WTC11 (cell line): ENCODE data around the gene PKHD1. TPM values are rescaled to one million over a fixed set of nuclear protein-coding genes. Genes with fewer than 3 reads are reported as not detected.

Experiments used
- ATAC-seq: fragments of 200-7000 bp; cut with Tn5 transposase; 2 replicates; pipeline ENCODE4 v1.10.0; 2021; ENCODE audit warnings: mild to moderate bottlenecking, moderate library complexity
- CTCF ChIA-PET: fragments of 300-600 bp; sonication (Branson Sonifier 250); formaldehyde crosslinking; loops from one replicate; lab custom pipeline; 2021; ENCODE audit warnings: antibody characterized with exemption; lab: Charles Lee
- POLR2A ChIA-PET: fragments of 350-600 bp; sonication (Branson Sonifier 250); formaldehyde crosslinking; loops from one replicate; lab custom pipeline; 2021; ENCODE audit warnings: antibody characterized with exemption; lab: Charles Lee
- DNase-seq: peaks from one replicate; pipeline ENCODE4 v3.0.0; 2021; ENCODE audit warnings: low spot score
- H3K27ac Mint-ChIP-seq: 2 replicates; pipeline ENCODE4 v1.8.0; 2021; ENCODE audit warnings: mixed read lengths
- H3K27me3 Mint-ChIP-seq: 2 replicates; pipeline ENCODE4 v1.8.0; 2021; ENCODE audit warnings: low read depth, mild to moderate bottlenecking, moderate library complexity, mixed read lengths
- H3K36me3 Mint-ChIP-seq: 2 replicates; pipeline ENCODE4 v1.8.0; 2021; ENCODE audit warnings: mixed read lengths
- H3K4me1 Mint-ChIP-seq: 2 replicates; pipeline ENCODE4 v1.8.0; 2022; ENCODE audit warnings: mixed read lengths
- H3K4me3 Mint-ChIP-seq: 2 replicates; pipeline ENCODE4 v1.8.0; 2021; ENCODE audit warnings: mild to moderate bottlenecking, moderate library complexity, mixed read lengths
- H3K9me3 Mint-ChIP-seq: 2 replicates; pipeline ENCODE4 v1.8.0; 2021; ENCODE audit warnings: mixed read lengths
- ATF2 ChIP-seq: sonication (generic); formaldehyde crosslinking; IDR thresholded peaks from 2 replicates; pipeline ENCODE4 v1.8.1; 2022; ENCODE audit warnings: low read depth, missing genetic modification reagents, borderline replicate concordance
- ATF3 ChIP-seq: sonication (generic); formaldehyde crosslinking; conservative IDR thresholded peaks from 2 replicates; pipeline ENCODE4 v1.8.1; 2022; ENCODE audit warnings: mild to moderate bottlenecking, missing genetic modification reagents
- E2F5 ChIP-seq: sonication (generic); formaldehyde crosslinking; IDR thresholded peaks from 2 replicates; pipeline ENCODE4 v1.8.1; 2022; ENCODE audit warnings: mild to moderate bottlenecking, moderate library complexity, missing genetic modification reagents
- ERG ChIP-seq: fragments of 250-450 bp; sonication (Bioruptor Pico); IDR thresholded peaks from 2 replicates; pipeline ENCODE4 v1.8.0; 2021; ENCODE audit warnings: mild to moderate bottlenecking
- ETV6 ChIP-seq: sonication (generic); formaldehyde crosslinking; IDR thresholded peaks from 2 replicates; pipeline ENCODE4 v1.8.1; 2022; ENCODE audit warnings: mild to moderate bottlenecking, missing genetic modification reagents
- PRDM15 ChIP-seq: sonication (generic); formaldehyde crosslinking; IDR thresholded peaks from 2 replicates; pipeline ENCODE4 v1.8.0; 2022; ENCODE audit warnings: missing genetic modification reagents
- SMAD3 ChIP-seq: sonication (generic); formaldehyde crosslinking; IDR thresholded peaks from 2 replicates; pipeline ENCODE4 v1.8.0; 2022; ENCODE audit warnings: missing genetic modification reagents, mild to moderate bottlenecking, borderline replicate concordance
- USF2 ChIP-seq: sonication (generic); formaldehyde crosslinking; IDR thresholded peaks from 2 replicates; pipeline ENCODE4 v1.8.1; 2023; ENCODE audit warnings: mild to moderate bottlenecking, missing genetic modification reagents, moderate library complexity
- ZBTB43 ChIP-seq: sonication (generic); formaldehyde crosslinking; IDR thresholded peaks from 2 replicates; pipeline ENCODE4 v1.8.1; 2023; ENCODE audit warnings: mild to moderate bottlenecking, missing genetic modification reagents
- ZNF138 ChIP-seq: sonication (generic); formaldehyde crosslinking; conservative IDR thresholded peaks from 2 replicates; pipeline ENCODE4 v1.8.1; 2022; ENCODE audit warnings: mild to moderate bottlenecking, moderate library complexity, missing genetic modification reagents
- ZNF512 ChIP-seq: sonication (generic); formaldehyde crosslinking; IDR thresholded peaks from 2 replicates; pipeline ENCODE4 v1.8.1; 2022; ENCODE audit warnings: missing genetic modification reagents, borderline replicate concordance
- total RNA-seq: library from RNA; stranded (reverse); gene quantifications from 3 replicates; pipeline ENCODE4 v1.2.3, GENCODE V29; 2021
- TF ChIP-seq, protein P1 (sequence below): sonication (generic); formaldehyde crosslinking; IDR thresholded peaks from 2 replicates; pipeline ENCODE4 v1.8.1; 2022; ENCODE audit warnings: mild to moderate bottlenecking, missing genetic modification reagents, moderate library complexity, borderline replicate concordance
- TF ChIP-seq, protein P2 (sequence below): sonication (generic); formaldehyde crosslinking; IDR thresholded peaks from 2 replicates; pipeline ENCODE4 v1.8.1; 2023; ENCODE audit warnings: mild to moderate bottlenecking, moderate library complexity, missing genetic modification reagents
- TF ChIP-seq, protein P3 (sequence below): fragments of 250-450 bp; sonication (Bioruptor Pico); IDR thresholded peaks from 2 replicates; pipeline ENCODE4 v1.9.0; 2021; ENCODE audit warnings: mild to moderate bottlenecking, borderline replicate concordance

The PKHD1 gene
- total RNA-seq, 1 experiment from 2014 or later, result 0.15 TPM

GRCh38 chr6:52130440-52130839, 43.0 kb upstream of the PKHD1 start:
- DNase-seq, result no peak
- CTCF ChIA-PET, result no interaction called here
- ATAC-seq, result no peak

More at GRCh38 chr6:52130440-52130839, 43.0 kb upstream of the PKHD1 start:
- POLR2A ChIA-PET, result no interaction called here
- H3K36me3 Mint-ChIP-seq, result peaks cover 4% of the 10 kb centered on the region; the same call in 1 of the 2 replicates
- H3K9me3 Mint-ChIP-seq, result peaks cover 9% of the 10 kb centered on the region
- H3K27me3 Mint-ChIP-seq, result no peaks in the 10 kb centered on the region
- TF ChIP-seq ETV6 (no peak), ZNF138 (CRISPR knock-in tag) (no peak), PRDM15 (CRISPR knock-in tag) (no peak), ZNF512 (no peak), USF2 (CRISPR knock-in tag) (no peak), ERG (CRISPR knock-in tag) (no peak), E2F5 (CRISPR knock-in tag) (no peak), SMAD3 (no peak), ATF3 (CRISPR knock-in tag) (no peak), ZBTB43 (CRISPR knock-in tag) (no peak), ATF2 (no peak)
- TF ChIP-seq, protein P1, sequence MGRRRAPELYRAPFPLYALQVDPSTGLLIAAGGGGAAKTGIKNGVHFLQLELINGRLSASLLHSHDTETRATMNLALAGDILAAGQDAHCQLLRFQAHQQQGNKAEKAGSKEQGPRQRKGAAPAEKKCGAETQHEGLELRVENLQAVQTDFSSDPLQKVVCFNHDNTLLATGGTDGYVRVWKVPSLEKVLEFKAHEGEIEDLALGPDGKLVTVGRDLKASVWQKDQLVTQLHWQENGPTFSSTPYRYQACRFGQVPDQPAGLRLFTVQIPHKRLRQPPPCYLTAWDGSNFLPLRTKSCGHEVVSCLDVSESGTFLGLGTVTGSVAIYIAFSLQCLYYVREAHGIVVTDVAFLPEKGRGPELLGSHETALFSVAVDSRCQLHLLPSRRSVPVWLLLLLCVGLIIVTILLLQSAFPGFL (CRISPR knock-in tag), result no peak
- TF ChIP-seq, protein P2, sequence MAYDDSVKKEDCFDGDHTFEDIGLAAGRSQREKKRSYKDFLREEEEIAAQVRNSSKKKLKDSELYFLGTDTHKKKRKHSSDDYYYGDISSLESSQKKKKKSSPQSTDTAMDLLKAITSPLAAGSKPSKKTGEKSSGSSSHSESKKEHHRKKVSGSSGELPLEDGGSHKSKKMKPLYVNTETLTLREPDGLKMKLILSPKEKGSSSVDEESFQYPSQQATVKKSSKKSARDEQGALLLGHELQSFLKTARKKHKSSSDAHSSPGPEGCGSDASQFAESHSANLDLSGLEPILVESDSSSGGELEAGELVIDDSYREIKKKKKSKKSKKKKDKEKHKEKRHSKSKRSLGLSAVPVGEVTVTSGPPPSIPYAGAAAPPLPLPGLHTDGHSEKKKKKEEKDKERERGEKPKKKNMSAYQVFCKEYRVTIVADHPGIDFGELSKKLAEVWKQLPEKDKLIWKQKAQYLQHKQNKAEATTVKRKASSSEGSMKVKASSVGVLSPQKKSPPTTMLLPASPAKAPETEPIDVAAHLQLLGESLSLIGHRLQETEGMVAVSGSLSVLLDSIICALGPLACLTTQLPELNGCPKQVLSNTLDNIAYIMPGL (CRISPR knock-in tag), result no peak
- TF ChIP-seq, protein P3, sequence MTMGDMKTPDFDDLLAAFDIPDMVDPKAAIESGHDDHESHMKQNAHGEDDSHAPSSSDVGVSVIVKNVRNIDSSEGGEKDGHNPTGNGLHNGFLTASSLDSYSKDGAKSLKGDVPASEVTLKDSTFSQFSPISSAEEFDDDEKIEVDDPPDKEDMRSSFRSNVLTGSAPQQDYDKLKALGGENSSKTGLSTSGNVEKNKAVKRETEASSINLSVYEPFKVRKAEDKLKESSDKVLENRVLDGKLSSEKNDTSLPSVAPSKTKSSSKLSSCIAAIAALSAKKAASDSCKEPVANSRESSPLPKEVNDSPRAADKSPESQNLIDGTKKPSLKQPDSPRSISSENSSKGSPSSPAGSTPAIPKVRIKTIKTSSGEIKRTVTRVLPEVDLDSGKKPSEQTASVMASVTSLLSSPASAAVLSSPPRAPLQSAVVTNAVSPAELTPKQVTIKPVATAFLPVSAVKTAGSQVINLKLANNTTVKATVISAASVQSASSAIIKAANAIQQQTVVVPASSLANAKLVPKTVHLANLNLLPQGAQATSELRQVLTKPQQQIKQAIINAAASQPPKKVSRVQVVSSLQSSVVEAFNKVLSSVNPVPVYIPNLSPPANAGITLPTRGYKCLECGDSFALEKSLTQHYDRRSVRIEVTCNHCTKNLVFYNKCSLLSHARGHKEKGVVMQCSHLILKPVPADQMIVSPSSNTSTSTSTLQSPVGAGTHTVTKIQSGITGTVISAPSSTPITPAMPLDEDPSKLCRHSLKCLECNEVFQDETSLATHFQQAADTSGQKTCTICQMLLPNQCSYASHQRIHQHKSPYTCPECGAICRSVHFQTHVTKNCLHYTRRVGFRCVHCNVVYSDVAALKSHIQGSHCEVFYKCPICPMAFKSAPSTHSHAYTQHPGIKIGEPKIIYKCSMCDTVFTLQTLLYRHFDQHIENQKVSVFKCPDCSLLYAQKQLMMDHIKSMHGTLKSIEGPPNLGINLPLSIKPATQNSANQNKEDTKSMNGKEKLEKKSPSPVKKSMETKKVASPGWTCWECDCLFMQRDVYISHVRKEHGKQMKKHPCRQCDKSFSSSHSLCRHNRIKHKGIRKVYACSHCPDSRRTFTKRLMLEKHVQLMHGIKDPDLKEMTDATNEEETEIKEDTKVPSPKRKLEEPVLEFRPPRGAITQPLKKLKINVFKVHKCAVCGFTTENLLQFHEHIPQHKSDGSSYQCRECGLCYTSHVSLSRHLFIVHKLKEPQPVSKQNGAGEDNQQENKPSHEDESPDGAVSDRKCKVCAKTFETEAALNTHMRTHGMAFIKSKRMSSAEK, result no peak
- H3K4me3 Mint-ChIP-seq, result no peak overlapping the region
- peaks cover 6% of the 10 kb centered on the region for H3K4me1 Mint-ChIP-seq
- H3K27ac Mint-ChIP-seq, result no peak overlapping the region
